NCI-H1694 (cell line): Measurements from ENCODE around the gene ZNF146.
"Not testable (repeated sequence)": the region's sequence is repeated elsewhere in the genome, so short reads cannot be mapped to it uniquely, and the experiment has no call there.

ENCODE experiments used
- DNase-seq: peaks from one replicate; lab custom pipeline; 2025; lab: John Stamatoyannopoulos, UW

Gene ZNF146

GRCh38 chr19:36236304-36236945 lies 21.5 kb downstream of the ZNF146 start:
- DNase-seq: no peak

GRCh38 chr19:36236946-36237310 lies 22.0 kb downstream of the ZNF146 start:
- no peak for DNase-seq

- no peak for DNase-seq
Measured at GRCh38 chr19:36244066-36244465, 29.2 kb downstream of the ZNF146 start.

GRCh38 chr19:36245210-36246005 lies 30.5 kb downstream of the ZNF146 start:
- DNase-seq: no peak

GRCh38 chr19:36246006-36246481 lies 31.1 kb downstream of the ZNF146 start:
- no peak for DNase-seq

- no peak for DNase-seq
Measured at GRCh38 chr19:36252047-36252446, 37.1 kb downstream of the ZNF146 start.

- no peak for DNase-seq
Measured at GRCh38 chr19:36254848-36255247, 39.9 kb downstream of the ZNF146 start.

- DNase-seq: no peak
Measured at GRCh38 chr19:36255316-36255715, 40.4 kb downstream of the ZNF146 start.

- no peak for DNase-seq
Measured at GRCh38 chr19:36256064-36256463, 41.2 kb downstream of the ZNF146 start.

GRCh38 chr19:36256853-36257519 lies 42.1 kb downstream of the ZNF146 start:
- no peak for DNase-seq

GRCh38 chr19:36257520-36257876 lies 42.6 kb downstream of the ZNF146 start:
- DNase-seq: no peak

GRCh38 chr19:36258028-36258875 lies 43.3 kb downstream of the ZNF146 start:
- no peak for DNase-seq

GRCh38 chr19:36259211-36259610 lies 44.3 kb downstream of the ZNF146 start:
- no peak for DNase-seq

- no peak for DNase-seq
Measured at GRCh38 chr19:36265064-36265463, 50.2 kb downstream of the ZNF146 start.

GRCh38 chr19:36265856-36266374 lies 51.0 kb downstream of the ZNF146 start:
- DNase-seq: no peak

- DNase-seq: no peak
Measured at GRCh38 chr19:36266375-36266961, 51.6 kb downstream of the ZNF146 start.

- no peak for DNase-seq
Measured at GRCh38 chr19:36267061-36267845, 52.3 kb downstream of the ZNF146 start.

GRCh38 chr19:36268081-36268480 lies 53.2 kb downstream of the ZNF146 start:
- not testable (repeated sequence) for DNase-seq

GRCh38 chr19:36268591-36268990 lies 53.7 kb downstream of the ZNF146 start:
- not testable (repeated sequence) for DNase-seq

GRCh38 chr19:36269295-36269694 lies 54.4 kb downstream of the ZNF146 start:
- DNase-seq: not testable (repeated sequence)
